Hepatocyte (in vitro differentiated cells): ENCODE data around the gene PLA2G4E. TPM values are rescaled to one million over a fixed set of nuclear protein-coding genes. Genes with fewer than 3 reads are reported as not detected.

Experiments used
- DNase-seq: peaks from one replicate; pipeline ENCODE4 v3.0.0-alpha.2; 2016; ENCODE audit warnings: low spot score
- H2AFZ ChIP-seq: fragments of 200-600 bp; sonication (generic); 2 replicates; pipeline ENCODE4 v1.6.0; 2016; ENCODE audit warnings: antibody characterized with exemption, mild to moderate bottlenecking
- H3K27ac ChIP-seq: fragments of 200-600 bp; sonication (generic); 2 replicates; pipeline ENCODE4 v1.5.1; 2016; ENCODE audit warnings: mild to moderate bottlenecking
- H3K27me3 ChIP-seq: fragments of 200-600 bp; sonication (generic); 2 replicates; pipeline ENCODE4 v1.6.1; 2016
- H3K36me3 ChIP-seq: fragments of 200-600 bp; sonication (generic); replicated peaks from 2 replicates; pipeline ENCODE4 v1.5.1; 2016; ENCODE audit warnings: low read depth; ENCODE audit not compliant: insufficient read depth
- H3K4me1 ChIP-seq: fragments of 200-600 bp; sonication (generic); 2 replicates; pipeline ENCODE4 v1.5.1; 2016; ENCODE audit warnings: mild to moderate bottlenecking, moderate library complexity; ENCODE audit not compliant: insufficient read depth
- H3K4me2 ChIP-seq: fragments of 200-600 bp; sonication (generic); 2 replicates; pipeline ENCODE4 v1.6.0; 2016
- H3K4me3 ChIP-seq: fragments of 200-600 bp; sonication (generic); 2 replicates; pipeline ENCODE4 v1.5.1; 2016; ENCODE audit warnings: mild to moderate bottlenecking
- H3K79me2 ChIP-seq: fragments of 200-600 bp; sonication (generic); 2 replicates; pipeline ENCODE4 v1.6.0; 2017; ENCODE audit warnings: mild to moderate bottlenecking
- H3K9me2 ChIP-seq: fragments of 200-600 bp; sonication (generic); replicated peaks from 2 replicates; pipeline ENCODE4 v1.6.0; 2017; ENCODE audit warnings: mild to moderate bottlenecking; ENCODE audit not compliant: insufficient read depth
- H3K9me3 ChIP-seq: fragments of 200-600 bp; sonication (generic); 2 replicates; pipeline ENCODE4 v1.5.1; 2016; ENCODE audit warnings: low read depth, mild to moderate bottlenecking
- H4K20me1 ChIP-seq: fragments of 200-600 bp; sonication (generic); 2 replicates; pipeline ENCODE4 v1.6.0; 2016; ENCODE audit warnings: mild to moderate bottlenecking; ENCODE audit not compliant: insufficient read depth, poor library complexity, severe bottlenecking
- CTCF ChIP-seq: fragments of 200-600 bp; sonication (generic); IDR thresholded peaks from 2 replicates; pipeline ENCODE4 v1.5.1; 2016; ENCODE audit warnings: antibody characterized with exemption, mild to moderate bottlenecking; ENCODE audit not compliant: poor library complexity
- EZH2 ChIP-seq: fragments of 200-600 bp; sonication (generic); IDR thresholded peaks from 2 replicates; pipeline ENCODE4 v1.6.1; 2016; ENCODE audit warnings: antibody characterized with exemption, mild to moderate bottlenecking, borderline replicate concordance
- EZH2phosphoT487 ChIP-seq: fragments of 200-600 bp; sonication (generic); IDR thresholded peaks from one replicate; pipeline ENCODE4 v1.6.1; 2018; ENCODE audit warnings: antibody characterized with exemption, mild to moderate bottlenecking, low read depth, moderate library complexity; ENCODE audit not compliant: unreplicated experiment, severe bottlenecking
- WGBS: methylation state at CpG from one replicate; pipeline ENCODE4 v1.1.6; 2016; ENCODE audit warnings: low lambda C conversion rate; ENCODE audit errors: missing lambda C conversion rate; 5-methylcytosine and 5-hydroxymethylcytosine counted together
- polyA plus RNA-seq: library from polyadenylated mRNA; unstranded; fragments of >200 nt; fragmentation: Nextera tagmentation; extraction: Ambion mirVana; gene quantifications from 2 replicates; pipeline ENCODE4 v1.2.1, GENCODE V29; 2016
- total RNA-seq: library from RNA; depleted of rRNA; stranded (reverse); fragments of >200 nt; gene quantifications from 2 replicates; pipeline ENCODE4 v1.2.3, GENCODE V29; 2014

PLA2G4E gene
- total and polyA plus RNA-seq, 2 experiments from 2014 or later, result 0.07 to 0.54 TPM

DNA sequence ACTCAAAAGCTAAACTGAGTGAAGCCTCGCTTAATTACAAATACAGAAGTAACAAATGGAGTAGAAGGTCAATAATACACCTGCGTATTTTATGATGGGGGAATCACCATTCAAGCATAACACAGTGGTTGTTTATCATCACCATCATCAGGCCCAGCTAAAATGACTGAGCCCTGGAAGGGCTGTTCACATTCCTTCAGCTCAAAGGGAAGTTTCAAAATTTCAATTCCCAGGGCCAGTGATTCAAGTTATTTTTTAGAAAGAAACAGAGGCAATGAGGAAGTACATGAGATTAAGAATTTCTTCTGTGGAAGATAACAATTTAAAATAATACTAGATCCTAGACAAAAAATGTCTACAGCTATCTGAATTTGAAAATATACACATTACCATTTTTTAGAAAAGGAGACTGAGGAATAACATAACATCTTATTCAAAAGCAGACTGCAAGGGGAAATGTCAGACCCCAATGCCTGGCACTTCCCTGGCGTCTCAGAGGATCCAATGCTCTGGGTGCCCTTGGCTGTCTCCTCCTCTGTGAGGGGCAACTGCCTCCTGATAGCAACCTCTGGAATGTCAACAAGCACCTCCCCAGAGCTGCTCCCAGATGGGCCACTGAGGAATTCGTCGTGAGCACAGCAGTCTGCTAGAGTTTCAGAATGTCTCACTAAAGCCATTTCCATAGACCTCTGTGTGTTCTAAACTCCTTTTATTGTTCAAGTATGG is 71.3 kb downstream of the PLA2G4E start:
- Histone ChIP-seq H2AFZ (no peak overlapping the region), H3K4me1 (peaks cover 34% of the 10 kb centered on the region), H3K27me3 (no peaks in the 10 kb centered on the region), H3K4me2 (peak overlapping the region; percentile 48), H4K20me1 (no peaks in the 10 kb centered on the region), H3K9me2 (no peaks in the 10 kb centered on the region), H3K9me3 (no peaks in the 10 kb centered on the region), H3K36me3 (no peaks in the 10 kb centered on the region), H3K27ac (peak overlapping the region; percentile 79), H3K4me3 (no peak overlapping the region), H3K79me2 (peaks cover 45% of the 10 kb centered on the region)
- DNase-seq, result no peak
- WGBS, result 45% methylated on average over 5 of the region's 5 CpGs
- TF ChIP-seq EZH2phosphoT487 (no peak), EZH2 (no peak), CTCF (no peak)

DNA sequence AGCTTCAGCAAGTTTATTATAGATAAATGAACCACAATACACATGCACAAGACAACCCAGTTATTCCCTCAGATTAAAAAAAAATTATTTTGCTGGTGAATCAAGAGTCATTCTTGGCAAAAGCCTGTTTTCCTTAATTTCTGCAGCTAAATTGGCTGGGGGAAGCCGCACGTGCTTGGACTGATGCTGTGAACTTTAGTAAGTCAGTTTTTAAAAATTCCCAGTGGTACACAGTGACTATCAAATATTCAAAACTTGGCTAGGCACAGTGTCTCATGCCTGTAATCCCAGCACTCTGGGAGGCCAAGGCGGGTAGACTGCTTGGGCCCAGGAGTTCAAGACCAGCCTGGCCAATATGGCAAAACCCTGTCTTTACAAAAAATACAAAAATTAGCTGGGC is 72.4 kb downstream of the PLA2G4E start:
- Histone ChIP-seq H3K4me2 (no peak overlapping the region), H3K9me3 (no peaks in the 10 kb centered on the region), H3K27ac (no peak overlapping the region), H3K4me3 (no peak overlapping the region), H3K36me3 (no peaks in the 10 kb centered on the region), H3K79me2 (peaks cover 37% of the 10 kb centered on the region), H3K4me1 (peaks cover 43% of the 10 kb centered on the region), H2AFZ (no peak overlapping the region), H4K20me1 (no peaks in the 10 kb centered on the region), H3K27me3 (no peaks in the 10 kb centered on the region), H3K9me2 (no peaks in the 10 kb centered on the region)
- no peak for TF ChIP-seq EZH2
- TF ChIP-seq CTCF, result no peak
- no peak for TF ChIP-seq EZH2phosphoT487
- 97% methylated on average over 3 of the region's 3 CpGs for WGBS
- no peak for DNase-seq

DNA sequence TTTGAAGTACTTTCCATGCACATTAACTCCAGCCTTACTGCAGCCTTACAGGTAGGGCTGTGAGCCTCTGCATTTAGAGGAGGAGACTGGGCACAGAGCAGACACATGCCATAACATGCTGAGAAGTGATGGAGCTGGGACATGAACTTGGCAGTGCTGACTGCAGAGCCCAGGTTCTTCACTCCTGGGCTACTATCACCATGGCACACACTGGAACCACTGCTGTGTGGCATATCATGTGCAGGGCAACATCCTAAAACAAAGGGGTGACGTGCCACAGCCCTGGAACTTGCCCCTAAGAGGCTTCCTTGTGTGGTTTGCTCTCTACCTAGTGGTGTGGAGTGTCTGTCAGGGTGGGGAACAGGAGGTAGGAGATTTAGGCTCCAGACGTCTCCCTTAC is 73.9 kb downstream of the PLA2G4E start:
- Histone ChIP-seq H3K27ac (no peak overlapping the region), H3K9me2 (no peaks in the 10 kb centered on the region), H3K4me3 (no peak overlapping the region), H3K4me1 (peaks cover 44% of the 10 kb centered on the region), H4K20me1 (no peaks in the 10 kb centered on the region), H3K4me2 (no peak overlapping the region), H3K36me3 (no peaks in the 10 kb centered on the region), H3K79me2 (peaks cover 38% of the 10 kb centered on the region), H3K27me3 (no peaks in the 10 kb centered on the region), H2AFZ (no peak overlapping the region), H3K9me3 (no peaks in the 10 kb centered on the region)
- no peak for TF ChIP-seq EZH2phosphoT487
- no peak for TF ChIP-seq EZH2
- TF ChIP-seq CTCF, result no peak
- WGBS, result 81% methylated on average over 2 of the region's 2 CpGs
- DNase-seq, result no peak
